Central memory CD8-positive, alpha-beta T cell (primary cell): ENCODE data around the gene CTAGE15.
"Not testable (repeated sequence)": the region's sequence is repeated elsewhere in the genome, so short reads cannot be mapped to it uniquely, and the experiment has no call there.

Experiments
- ATAC-seq: fragments of 150-1000 bp; cut with Tn5 transposase; replicated peaks from 2 replicates; pipeline ENCODE4 v1.10.0; 2022; ENCODE audit warnings: mild to moderate bottlenecking, moderate FRiP score, moderate number of reproducible peaks; ENCODE audit not compliant: poor library complexity, severe bottlenecking; ENCODE audit errors: extremely low read depth
- DNase-seq, 2 donors: peaks; one replicate each; pipeline ENCODE4 v3.0.0; 2021; ENCODE audit warnings: low spot score in 2 of 2
- H3K27ac Mint-ChIP-seq: one replicate; pipeline ENCODE4 v1.8.0; 2022; ENCODE audit warnings: low read depth, mild to moderate bottlenecking, moderate library complexity, mixed read lengths
- H3K27me3 Mint-ChIP-seq: one replicate; pipeline ENCODE4 v1.8.0; 2022; ENCODE audit warnings: mixed read lengths
- H3K36me3 Mint-ChIP-seq: one replicate; pipeline ENCODE4 v1.8.0; 2022; ENCODE audit warnings: mild to moderate bottlenecking, moderate library complexity, mixed read lengths; ENCODE audit not compliant: insufficient read depth
- H3K4me1 Mint-ChIP-seq: one replicate; pipeline ENCODE4 v1.8.0; 2022; ENCODE audit warnings: mixed read lengths
- H3K4me3 Mint-ChIP-seq: one replicate; pipeline ENCODE4 v1.8.0; 2022; ENCODE audit warnings: mild to moderate bottlenecking, moderate library complexity, mixed read lengths
- H3K9me3 Mint-ChIP-seq: one replicate; pipeline ENCODE4 v1.8.0; 2022; ENCODE audit warnings: mixed read lengths

The CTAGE15 gene

DNA sequence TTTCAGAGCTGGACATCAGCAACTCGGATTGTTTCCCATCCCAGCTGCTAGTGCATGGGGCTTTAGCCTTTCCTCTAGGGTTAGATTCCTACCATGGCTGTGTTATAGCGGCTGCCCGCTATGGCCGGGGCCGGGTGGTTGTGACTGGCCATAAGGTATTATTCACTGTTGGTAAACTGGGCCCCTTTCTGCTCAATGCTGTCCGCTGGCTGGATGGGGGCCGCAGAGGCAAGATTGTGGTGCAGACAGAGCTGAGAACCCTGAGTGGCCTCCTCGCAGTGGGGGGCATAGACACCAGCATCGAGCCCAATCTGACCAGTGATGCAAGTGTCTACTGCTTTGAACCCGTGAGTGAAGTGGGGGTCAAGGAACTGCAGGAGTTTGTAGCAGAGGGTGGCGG lies 26.5 kb downstream of the CTAGE15 start:
- H3K27me3 Mint-ChIP-seq, H3K4me3 Mint-ChIP-seq, ATAC-seq, H3K4me1 Mint-ChIP-seq, H3K9me3 Mint-ChIP-seq, H3K27ac Mint-ChIP-seq, DNase-seq, H3K36me3 Mint-ChIP-seq: not testable (repeated sequence)

DNA sequence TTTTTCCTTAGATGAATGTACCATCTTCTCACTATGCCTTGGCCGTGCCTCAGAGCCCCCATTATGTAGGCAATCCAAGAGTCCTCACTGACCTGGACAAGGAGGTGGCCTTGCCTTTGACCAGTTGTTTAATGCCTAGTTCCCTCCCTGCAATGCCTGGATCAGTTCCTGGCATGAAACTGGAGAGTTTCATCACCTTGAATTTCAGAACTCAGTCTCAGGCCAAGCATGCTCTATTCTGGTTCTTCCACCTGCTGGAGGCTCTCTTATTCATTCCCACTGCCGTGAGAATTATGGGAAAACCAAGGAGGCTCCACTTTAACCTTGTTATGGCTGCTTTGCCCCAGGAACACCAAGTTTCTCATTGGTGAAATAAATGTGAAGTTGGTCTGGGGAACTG lies 31.9 kb downstream of the CTAGE15 start:
- not testable (repeated sequence) for H3K27me3 Mint-ChIP-seq, H3K27ac Mint-ChIP-seq, H3K9me3 Mint-ChIP-seq, ATAC-seq, H3K4me1 Mint-ChIP-seq, DNase-seq, H3K36me3 Mint-ChIP-seq, H3K4me3 Mint-ChIP-seq

DNA sequence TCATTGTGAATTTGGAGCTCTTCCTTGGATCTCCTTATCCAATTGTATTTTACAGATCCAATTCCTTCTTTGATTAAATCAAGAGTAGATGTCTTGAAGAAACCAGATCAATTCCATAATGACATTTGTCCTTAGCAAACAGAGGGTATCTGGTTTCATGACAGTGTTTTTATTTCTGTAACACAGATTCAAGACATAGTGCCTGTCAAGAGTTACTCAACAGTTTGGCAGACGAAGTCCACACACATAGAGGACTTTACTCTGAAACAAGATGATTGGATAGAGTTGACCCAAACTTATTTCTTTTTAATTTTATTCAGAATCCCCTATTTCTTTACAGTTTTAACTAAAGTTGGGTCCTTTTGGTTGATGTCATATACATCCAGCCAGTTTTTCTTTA lies 34.5 kb downstream of the CTAGE15 start:
- H3K27ac Mint-ChIP-seq, H3K4me3 Mint-ChIP-seq, H3K4me1 Mint-ChIP-seq, H3K36me3 Mint-ChIP-seq, H3K27me3 Mint-ChIP-seq, H3K9me3 Mint-ChIP-seq, DNase-seq, ATAC-seq: not testable (repeated sequence)

DNA sequence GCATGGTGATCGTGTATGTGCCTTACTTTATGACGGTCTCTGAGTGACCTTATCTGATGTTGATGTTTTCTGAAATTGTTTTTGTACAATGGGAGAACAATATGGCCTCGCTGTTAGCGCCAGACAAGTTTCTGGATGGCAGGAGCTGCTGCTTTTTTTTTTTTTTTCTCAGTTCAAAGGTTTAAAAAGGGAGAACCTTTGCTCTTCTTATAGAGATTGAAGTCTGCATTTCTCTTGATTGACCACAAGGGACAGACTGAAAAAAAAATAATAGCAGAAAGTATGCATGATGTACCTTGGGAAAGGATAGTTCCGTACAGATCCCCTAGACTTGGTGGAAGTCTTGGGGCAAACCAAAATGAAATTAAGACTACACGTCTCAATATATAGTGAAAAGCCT lies 43.9 kb downstream of the CTAGE15 start:
- not testable (repeated sequence) for H3K4me3 Mint-ChIP-seq, H3K36me3 Mint-ChIP-seq, ATAC-seq, H3K4me1 Mint-ChIP-seq, H3K27ac Mint-ChIP-seq, H3K27me3 Mint-ChIP-seq, DNase-seq, H3K9me3 Mint-ChIP-seq

DNA sequence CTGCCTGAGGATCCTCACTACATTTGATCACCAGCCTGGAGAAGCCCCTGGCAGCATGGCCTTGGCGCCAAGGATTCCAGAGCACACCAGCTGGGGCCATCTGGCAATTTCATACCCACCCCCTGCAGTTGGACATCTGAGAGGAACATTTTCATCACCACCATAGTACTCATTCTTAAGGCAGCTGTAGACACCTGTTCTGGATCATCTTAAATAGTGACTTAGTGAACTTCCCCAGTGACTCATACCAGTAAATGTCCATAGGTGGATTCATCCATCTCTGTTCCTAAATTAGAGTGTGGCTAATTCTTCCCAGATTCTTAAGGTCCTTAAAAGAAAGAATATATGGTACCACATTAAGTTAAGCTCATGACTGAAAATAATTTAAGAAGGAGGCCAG lies 45.6 kb downstream of the CTAGE15 start:
- H3K27me3 Mint-ChIP-seq, H3K4me3 Mint-ChIP-seq, H3K4me1 Mint-ChIP-seq: not testable (repeated sequence)

DNA sequence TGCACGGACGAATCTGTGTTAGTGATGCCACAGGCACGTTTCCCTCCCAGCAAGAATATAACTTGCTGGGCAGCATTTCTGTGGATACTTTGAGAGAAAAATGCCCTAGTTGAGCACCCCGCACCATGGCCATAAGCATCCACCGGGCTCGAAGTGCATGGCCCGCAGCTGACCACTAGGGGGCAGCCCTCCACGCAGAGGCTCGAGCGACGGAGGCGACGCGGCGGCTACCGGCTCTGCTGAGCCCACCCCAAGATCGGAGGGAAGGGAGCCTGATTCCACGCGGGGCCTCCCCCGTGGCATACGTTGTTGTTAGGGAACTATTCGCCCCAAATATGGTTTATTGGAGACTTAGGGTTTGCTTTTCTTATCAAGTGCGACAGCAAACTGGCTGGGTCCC lies 48.5 kb downstream of the CTAGE15 start:
- not testable (repeated sequence) for H3K36me3 Mint-ChIP-seq, H3K27me3 Mint-ChIP-seq, H3K4me1 Mint-ChIP-seq, H3K27ac Mint-ChIP-seq, H3K9me3 Mint-ChIP-seq, H3K4me3 Mint-ChIP-seq
- ATAC-seq: peak; percentile 26
- DNase-seq: peak in 1 of 2 donors; percentile 60

More for the DNA sequence above, 45.6 kb downstream of the CTAGE15 start:
- H3K27ac Mint-ChIP-seq, H3K9me3 Mint-ChIP-seq, H3K36me3 Mint-ChIP-seq, DNase-seq, ATAC-seq: not testable (repeated sequence)

DNA sequence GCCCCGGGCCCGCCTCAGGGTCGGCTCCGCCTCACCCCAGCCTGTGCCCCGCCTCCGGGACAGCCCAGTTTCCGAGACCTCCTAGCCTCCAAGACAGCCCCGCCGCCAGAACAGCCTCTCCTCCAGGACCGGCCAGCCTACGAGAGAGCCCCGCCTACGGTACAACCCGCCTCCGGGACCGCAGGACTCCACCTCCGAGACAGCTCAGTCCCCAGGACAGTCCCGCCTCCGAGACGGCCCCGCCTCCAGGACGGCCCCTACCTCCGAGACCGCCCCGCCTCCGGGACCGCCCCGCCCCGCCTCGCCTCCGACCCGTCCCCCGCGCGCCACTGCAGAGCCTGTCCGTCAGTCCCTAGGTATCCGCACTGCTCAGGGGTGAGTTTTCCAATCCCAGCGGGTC lies 49.0 kb downstream of the CTAGE15 start, which contains the start of gene TCAF2:
Gene TCAF2 (plus strand): TSS at position 329 of the 400 bp plus-strand sequence.
- H3K4me1 Mint-ChIP-seq, H3K27ac Mint-ChIP-seq: not testable (repeated sequence)

DNA sequence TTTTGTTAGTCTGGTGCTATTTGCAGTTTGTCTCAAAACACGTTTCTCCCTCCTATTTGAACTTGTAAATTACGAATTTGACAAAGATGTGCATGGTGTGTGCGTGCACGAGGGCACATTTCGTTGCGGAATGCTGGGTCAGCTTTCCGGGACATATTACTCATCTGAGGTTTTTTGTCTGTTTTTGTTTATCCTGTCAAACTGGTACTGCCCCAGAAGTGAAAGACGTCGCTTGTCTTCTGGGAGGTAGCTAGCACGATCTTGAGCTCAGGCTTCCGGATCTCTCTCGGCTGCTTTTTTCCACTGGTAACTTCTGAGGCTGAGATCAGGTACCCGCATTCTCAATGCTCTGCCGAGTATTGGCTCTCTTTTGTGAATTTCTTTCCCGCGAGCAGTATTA lies 49.6 kb downstream of the CTAGE15 start:
- DNase-seq, H3K4me1 Mint-ChIP-seq, H3K27ac Mint-ChIP-seq, H3K9me3 Mint-ChIP-seq, H3K36me3 Mint-ChIP-seq, H3K4me3 Mint-ChIP-seq, H3K27me3 Mint-ChIP-seq: not testable (repeated sequence)
- peak; percentile 59 for ATAC-seq

More for the DNA sequence above, 49.0 kb downstream of the CTAGE15 start, which contains the start of gene TCAF2:
- peak; percentile 41 to 70 for DNase-seq
- not testable (repeated sequence) for H3K27me3 Mint-ChIP-seq, H3K4me3 Mint-ChIP-seq, H3K9me3 Mint-ChIP-seq, H3K36me3 Mint-ChIP-seq
- peak; percentile 80 for ATAC-seq

DNA sequence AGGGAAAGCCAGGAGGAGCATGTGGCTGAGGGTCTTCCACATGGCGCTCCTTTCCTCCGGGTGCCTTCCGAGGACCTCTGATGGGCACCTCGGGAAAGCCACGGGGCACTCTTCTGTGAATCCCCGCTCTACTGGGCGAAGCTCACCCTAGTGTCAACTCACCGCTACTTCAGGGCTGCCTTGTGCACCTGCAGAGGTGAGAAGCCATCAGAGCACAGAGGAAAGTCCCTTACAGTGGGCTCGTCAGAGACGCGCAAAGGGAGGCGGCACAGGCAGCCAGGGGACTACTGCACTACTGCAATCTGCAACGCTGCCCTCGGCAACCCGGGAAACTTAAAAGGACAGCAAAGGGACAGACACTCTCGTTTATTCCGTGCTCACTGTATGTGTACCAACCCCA lies 50.5 kb downstream of the CTAGE15 start:
- not testable (repeated sequence) for H3K27me3 Mint-ChIP-seq, H3K27ac Mint-ChIP-seq, H3K36me3 Mint-ChIP-seq, H3K4me1 Mint-ChIP-seq, H3K9me3 Mint-ChIP-seq, H3K4me3 Mint-ChIP-seq, DNase-seq
- ATAC-seq: peak; percentile 55
